Stimulated activated CD4-positive, alpha-beta T cell treated with anti-CD3 and anti-CD28 coated beads, Interleukin-12 subunit alpha, Interleukin-12 subunit beta, amount 100 ng/mL, for 24 hours (primary cell): ENCODE measurements around the gene PXDN.
"Not testable (repeated sequence)": the region's sequence is repeated elsewhere in the genome, so short reads cannot be mapped to it uniquely, and the experiment has no call there.

Experiments used
- DNase-seq, 2 experiments: peaks; one replicate each; pipeline ENCODE4 v3.0.0-alpha.2; 2020; ENCODE audit warnings: low read depth in 2 of 2

PXDN gene

DNA sequence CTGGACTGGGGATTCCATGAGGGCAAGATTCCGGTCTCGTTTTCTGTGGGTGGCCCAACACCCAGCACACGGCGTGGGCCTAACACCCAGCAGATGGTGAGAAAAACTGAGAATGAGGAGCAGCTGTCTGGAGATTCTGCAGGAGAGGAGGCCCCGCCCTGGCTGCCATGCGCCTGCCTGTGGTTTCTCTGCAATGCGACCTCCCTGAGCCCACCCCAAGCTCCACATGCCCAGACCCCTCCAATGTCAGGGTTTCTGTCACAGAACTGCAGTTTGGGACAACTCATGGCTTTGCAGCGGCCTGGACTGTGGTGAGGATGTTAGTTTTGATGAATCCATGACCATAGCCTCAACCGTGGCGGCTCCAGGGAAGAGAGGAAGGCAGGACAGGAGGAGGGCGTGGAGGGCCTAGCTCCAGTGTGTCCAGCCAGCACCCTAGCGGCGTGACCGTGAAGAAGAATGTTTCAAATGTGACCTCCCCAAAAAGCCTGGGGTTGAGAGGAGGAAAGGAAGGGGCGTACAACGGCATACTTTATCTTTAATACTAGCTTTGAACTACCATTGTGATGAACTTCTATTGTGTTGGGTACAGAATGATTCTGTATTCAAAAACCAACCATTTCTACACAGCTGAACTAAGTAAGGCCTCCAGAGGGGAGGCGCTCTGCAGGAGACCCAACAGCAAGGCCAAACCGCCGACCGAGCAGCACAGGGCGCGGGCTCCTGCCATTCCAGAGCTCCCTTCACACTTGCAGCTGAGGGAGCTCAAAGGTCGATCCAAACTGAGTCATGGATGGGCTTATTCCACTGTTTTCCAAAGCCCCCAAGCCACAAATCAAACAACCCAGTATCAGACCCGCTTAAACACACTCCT lies 3.4 kb downstream of the PXDN start:
- DNase-seq: no peak

DNA sequence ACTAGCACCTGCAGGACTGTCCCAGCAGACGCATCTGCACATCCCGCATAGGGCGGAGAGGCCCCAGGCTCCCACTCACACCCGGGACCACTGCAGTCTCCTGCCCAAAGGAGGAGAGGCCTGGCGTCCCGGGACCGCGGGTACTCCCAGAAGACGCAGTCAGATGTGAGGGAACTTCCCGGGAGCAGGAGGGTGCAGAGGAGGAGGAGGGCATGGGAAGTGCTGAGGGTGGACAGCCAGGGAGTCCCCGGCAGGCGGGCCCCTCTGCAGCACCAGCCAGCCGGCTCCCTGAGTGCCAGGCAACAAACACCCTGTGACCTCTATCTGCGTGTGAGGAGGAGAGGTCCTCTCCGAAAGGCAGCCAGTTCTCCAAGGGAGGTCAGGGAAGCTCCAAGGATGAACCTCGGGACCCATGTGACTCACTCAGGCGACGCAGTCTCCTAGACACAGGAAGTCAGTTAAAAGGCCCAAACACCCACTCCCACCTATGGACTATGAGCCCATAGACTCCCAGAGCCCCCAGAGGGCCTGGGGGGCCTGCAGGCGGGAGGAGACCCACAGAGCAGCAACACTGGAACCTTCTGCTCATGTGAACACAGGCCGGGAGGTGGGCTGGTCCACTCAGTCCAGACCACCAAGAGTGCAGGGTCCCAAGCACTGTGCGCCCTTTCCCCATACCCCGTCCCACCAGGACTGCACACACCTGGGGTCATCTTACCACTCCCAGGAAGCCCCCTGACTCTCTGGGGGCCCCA lies 4.2 kb downstream of the PXDN start:
- DNase-seq: no peak

DNA sequence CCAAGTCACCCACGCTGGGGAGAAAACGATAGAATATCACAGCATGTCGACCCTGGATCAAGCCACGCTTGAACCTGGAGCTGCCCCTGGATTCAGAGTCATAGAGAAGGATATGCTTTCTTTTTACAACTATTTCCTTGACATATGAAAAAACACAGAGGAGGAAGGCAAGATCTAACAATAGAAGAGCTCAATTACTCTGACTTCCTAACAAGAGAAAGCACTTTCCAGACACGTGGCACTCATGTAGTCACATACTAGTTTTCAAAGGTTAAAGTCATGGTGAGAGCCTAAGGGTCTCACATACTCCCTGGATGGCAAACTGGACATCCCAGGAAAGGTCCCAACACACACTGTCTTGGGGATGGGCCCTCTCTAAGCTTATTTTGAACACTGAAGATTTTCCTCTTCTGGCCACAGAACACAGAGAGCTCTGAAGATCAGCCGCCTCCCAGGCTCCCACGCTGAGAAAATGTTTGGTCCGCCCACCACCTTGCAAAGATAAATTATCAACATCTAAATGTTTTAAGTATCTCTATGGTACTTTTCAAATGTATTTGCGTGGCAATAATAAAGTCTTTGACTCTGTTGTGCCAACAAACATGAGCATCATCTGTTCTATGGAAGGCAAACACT lies 4.9 kb downstream of the PXDN start:
- DNase-seq: no peak

DNA sequence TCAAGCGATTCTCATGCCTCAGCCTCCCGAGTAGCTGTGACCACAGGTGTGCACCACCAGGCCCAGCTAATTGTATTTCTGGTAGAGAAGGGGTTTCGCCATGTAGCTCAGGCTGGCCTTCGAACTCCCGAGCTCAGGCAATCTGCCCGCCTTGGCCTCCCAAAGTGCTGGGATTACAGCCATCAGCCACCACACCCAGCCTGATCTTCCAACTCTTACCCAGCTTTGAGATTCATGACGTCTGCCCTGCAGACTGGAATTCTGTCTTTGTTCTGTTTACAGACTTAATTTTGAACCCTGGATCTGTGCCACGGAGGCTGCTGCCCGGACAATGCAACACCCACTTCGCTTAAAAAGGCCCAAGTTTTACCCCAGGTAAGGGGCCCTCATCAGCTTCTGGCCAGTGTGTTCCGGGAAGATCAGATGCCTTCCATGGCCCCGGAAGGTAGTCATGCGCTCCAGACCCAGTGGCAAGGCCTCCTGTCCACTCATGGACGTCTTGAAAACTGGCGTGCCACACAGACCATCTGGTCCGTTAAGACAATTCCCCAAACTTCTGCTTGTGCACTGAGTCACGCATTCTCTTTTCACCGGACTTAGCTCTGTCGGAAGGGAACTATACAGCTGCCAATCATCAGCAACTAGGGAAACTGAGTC lies 5.5 kb downstream of the PXDN start:
- no peak for DNase-seq

DNA sequence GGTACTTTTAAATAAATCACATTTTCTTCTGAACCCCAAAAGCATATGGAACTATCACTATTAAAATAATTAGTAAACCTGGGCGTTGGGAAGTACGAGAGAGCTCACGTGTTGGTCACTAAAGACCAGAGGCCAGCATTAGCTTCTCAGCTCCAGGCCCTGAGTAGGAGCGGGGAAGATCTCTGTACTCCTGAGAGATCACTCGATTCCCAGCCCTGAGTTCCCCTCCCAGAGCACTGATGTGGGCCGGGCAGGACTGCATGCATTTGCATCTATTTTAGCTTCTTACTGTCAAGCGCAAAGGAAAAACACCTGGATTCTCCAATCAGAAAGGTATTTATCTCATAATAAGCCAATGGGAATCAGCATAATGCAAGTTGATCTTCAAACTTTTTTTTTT lies 6.2 kb downstream of the PXDN start:
- no peak for DNase-seq

DNA sequence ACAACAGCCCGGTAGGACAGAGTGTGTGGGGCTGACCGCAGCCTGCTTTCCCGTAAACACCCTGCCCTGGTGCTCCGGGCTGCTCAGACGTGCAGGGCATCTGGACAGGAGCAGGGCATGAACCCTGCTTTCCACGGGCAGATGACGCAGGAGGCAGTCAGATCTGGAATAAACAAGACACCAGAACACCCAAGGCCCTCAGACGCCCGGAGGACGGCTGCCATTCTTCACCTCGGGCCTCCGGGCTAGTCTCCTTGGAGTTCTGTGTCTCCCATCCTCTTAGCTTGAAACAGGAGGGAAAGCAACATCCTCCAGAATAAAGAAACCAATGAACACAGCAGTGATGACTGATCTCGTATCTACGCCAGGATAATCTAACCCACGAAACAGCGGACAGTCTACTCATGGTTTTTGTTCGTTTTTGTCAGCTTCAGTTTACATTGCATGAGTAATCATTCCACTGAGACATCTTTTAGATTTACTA lies 7.3 kb downstream of the PXDN start:
- DNase-seq: no peak

DNA sequence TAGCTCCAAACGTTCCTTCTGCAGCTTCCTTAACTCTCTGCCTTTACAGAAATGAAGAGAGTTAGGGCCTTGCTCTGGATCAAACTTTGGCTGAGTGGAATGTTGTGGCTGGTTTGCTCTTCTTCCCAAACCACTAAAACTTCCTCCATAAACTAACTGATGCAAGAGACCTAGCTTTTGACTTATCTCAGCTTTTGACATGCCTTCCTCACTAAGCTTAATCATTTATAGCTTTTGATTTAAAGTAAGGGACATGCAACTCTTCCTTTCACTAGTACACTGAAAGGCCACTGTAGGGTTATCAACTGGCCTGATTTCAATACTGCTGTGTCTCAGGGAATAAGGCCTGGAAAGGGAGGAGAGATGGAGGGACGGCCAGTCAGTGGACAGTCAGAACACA lies 8.3 kb downstream of the PXDN start:
- DNase-seq: no peak

DNA sequence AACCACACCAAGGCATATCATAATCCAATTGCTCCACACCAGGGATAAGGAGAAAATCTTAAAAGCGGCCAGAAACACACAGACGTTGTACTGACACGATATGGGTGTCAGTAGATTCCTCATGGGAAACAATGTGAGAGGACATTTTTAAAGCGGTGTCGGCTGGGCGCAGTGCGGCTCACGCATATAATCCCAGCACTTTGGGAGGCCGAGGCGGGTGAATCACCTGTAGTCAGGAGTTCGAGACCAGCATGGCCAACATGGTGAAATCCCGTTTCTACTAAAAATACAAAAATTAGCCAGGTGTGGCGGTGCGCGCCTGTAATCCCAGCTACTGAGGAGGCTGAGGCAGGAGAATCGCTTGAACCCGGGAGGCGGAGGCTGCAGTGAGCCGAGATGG lies 11.0 kb downstream of the PXDN start:
- not testable (repeated sequence) for DNase-seq

DNA sequence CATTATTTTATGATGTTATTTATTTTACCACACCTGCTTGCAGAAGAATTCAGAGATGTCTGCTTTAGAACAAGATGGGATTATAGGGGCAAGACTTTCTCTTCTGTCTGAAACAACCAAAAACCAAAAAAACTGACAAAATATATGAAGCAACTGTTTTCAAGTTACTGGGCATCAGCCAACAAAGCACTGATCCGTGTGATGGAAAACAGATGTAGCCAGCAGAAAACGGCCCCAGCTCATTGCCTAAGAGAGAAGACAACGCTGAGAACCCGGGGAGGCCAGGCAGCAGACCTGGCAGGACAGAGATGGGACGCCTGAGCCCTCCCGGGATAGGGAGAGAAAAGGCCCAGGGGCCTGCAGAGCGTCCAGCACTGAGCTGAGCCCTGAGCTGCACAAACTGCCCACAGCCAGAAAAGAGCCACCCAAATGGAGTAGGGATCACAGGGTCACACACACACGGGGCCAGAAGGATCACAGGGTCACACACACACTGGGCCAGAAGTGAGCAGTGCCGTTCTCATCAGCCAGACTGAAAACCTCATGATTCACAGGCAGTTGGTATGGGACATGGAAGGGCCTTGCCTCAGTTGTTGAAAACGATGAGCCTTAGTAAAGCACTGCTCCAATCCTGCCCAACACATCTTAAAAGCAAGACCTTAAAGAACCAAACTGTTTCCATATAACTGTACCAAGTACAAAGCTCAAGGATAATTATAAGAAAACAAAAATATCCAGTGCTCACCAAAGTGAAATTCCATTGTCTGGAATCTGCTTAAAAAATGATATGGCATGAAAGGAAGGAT lies 12.1 kb downstream of the PXDN start:
- no peak for DNase-seq

DNA sequence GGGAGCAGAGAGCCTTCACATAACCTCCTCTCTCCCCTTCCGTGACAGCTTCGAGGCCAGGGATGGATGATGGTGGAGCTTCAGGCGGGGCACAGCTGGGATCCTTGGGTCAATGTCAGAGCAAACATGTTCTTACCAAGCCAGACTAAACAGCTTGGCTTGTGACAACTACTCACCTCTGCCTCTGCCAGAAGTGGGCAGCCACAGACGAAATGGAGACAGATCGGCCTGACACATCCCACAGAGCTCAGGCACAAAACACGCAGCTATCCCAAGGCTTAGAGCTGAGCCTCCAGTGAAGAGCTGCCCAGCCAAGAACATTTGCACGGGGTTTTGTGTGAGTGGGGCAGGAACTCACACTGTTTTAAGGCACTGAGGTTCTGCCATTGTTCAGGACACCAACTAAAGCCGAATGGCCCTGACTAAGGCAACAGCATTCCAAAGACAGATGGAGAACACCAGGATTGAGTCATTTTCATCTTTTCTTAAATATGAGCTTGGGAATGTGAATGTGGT lies 12.8 kb downstream of the PXDN start:
- DNase-seq: no peak

DNA sequence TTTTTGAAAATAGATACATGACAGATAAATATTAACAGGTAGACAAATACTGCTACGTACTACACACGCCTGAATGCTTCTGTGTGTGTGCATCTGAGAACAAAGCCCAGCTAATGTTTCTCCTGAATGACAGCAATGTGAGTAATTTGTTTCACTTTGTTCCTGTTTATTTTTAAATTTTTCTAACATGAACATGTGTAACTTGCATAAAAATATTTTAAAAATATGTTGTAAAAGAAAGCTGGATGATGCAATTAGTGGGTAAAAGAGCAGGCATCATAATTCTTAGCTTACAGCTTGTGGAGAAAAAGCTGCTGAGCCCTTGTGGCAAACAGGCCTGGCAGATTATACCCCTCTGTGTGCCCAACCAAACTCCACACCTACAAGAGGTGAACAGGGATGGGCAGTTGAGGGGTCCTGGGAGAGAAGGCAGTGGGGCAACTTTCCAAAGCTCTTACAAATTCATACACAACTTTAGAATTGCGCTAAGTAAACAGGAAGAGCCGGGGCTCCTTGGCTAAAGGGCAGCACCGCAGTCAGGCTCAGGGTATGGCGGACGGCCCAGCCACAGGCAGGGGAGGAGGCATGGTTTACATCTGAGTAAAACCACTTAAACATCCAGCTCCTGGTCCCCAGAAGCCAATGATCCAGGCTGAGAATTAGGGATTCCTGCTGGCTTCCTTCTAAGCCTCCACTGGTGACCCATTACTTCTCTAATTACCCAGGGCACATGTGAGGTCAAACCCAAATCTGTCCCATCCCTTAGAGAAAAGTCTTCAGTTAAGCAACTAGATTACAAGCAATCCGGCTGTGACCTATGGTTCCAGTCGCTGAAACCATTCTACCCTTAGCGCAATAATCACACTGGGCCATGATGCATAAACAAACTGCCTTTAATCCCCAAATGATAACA lies 14.0 kb downstream of the PXDN start:
- no peak for DNase-seq

DNA sequence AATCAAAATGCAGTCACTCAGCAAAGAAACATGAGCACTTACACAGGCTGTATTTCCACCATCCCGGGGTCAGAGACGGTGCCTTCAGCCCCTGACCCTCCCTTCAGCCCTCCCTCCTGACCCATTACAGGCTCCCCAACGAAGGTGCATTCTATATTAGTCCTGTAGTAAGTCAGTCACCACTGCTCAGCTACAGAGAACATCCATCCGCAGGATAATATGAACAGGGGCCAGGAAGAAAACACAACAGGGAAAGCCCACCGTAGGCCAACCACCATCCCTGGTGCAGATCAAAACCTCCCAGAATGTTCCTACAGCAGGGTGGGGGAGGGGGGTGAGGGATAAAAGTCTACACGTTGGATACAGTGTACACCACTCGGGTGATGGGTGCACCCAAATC lies 15.1 kb downstream of the PXDN start:
- no peak for DNase-seq

DNA sequence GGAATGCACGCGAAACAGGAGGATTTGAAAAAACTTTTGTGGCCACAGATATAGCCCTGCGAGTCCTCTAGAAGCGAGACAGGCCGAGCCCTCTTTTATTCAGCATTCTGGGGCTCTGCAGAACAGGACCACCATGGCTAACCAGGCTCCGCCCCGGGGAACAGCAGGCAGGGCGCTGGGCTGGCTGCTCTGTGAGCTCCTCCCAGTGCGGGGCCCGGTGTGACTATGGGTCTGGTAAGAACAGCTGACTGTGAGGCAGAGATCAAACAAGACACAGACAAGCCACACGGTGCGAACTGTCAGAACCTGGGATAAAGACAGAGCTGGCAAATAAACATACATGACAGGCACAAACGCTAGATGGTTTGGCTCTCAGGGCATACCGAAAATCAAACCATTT lies 15.5 kb downstream of the PXDN start:
- DNase-seq: no peak

DNA sequence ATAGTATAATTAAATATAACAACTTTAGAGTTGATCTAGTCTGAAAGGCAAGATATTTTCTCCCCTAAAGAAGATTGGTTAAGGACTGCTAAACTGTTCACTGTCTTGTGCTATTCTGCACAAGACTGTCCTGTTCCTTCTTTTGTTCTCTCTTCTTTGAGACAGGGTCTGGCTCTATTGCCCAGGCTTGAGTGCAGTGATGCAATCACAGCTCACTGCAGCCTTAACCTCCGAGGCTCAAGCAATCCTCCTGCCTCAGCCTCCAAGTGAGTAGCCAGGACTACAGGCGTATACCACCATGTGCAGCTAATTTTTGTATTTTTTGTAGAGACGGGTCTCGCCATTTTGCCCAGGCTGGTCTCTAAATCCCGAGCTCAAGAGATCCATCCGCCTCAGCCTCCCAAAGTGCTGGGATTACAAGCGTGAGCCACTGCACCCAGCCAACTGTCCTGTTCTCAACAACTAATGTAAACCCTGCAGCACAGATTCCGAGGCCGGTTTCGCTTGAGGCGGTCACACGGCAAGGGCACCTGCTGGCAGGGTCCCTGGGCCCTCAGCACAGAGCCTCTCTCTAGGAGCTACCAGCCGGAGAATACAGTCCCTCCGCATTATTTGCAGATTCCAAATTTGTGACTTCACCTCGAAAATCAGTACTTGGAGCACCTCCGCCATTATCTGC lies 16.4 kb downstream of the PXDN start:
- no peak for DNase-seq

DNA sequence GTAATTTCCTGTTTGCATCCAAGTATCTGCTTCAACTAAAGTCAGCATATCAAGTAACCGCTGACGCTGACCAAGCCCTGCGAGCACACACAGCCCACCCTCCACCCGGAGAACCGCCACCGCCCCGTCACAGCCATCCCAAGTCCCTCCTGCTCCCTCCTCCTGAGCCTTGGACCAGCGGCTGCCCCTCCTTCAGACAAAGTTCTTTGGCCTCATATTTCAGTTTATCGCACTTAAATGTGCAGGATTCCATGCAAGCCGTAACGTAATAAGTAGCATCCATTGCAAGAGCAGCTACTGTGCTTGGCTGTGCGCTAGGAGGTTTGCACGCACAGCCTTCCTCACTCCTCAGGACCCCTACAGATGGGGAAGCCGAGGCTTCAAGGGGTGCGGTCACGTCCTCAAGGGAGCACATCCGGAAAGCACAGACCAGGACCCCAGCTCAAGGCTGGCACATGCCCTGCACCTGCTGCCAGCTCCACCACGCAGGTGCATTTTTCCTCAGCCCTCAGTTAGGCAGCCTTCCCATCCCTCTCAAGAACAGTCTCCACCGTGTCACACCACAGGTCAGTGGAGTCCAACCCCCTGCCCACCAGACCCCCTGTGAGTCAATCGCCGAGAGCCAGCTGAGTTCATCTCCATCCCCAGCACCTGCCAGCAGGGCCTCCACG lies 17.1 kb downstream of the PXDN start:
- DNase-seq: no peak

DNA sequence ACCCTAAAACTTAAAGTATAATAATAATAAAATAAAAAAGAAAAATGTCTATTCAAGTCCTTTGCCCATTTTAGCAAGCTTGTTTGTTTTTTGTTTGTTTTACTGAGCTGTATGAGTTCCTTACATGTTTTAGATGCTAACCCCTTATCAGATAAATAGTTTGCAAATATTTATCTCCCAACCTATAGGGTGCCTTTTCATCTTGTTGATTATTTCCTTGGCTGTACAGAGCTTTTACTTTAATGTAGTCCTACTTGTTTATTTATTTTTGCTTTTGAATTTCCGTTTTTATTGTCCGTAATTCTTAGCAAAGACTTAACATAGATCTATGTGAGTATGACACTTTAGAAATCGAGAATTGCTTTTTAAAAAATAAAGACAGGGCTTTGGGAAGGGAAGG lies 17.8 kb downstream of the PXDN start:
- DNase-seq: no peak

DNA sequence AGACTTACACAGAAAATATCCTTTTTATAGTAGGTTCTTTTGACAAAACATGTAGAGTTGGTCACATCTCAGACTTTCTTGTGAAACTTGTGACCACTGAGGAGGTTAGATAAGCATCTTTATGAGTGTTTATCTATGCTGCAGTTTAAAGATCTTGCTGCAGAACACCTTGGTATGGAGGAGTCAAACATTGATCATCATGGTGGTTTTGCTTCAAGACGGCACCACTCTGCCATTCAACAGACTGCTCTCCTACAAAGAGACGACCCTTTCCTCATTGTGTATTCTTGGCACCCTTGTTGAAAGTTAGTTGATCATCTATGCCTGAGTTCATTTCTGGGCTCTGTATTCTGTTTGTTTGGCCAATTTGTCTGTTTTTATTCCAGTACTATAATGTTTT lies 20.0 kb downstream of the PXDN start:
- DNase-seq: not testable (repeated sequence)

DNA sequence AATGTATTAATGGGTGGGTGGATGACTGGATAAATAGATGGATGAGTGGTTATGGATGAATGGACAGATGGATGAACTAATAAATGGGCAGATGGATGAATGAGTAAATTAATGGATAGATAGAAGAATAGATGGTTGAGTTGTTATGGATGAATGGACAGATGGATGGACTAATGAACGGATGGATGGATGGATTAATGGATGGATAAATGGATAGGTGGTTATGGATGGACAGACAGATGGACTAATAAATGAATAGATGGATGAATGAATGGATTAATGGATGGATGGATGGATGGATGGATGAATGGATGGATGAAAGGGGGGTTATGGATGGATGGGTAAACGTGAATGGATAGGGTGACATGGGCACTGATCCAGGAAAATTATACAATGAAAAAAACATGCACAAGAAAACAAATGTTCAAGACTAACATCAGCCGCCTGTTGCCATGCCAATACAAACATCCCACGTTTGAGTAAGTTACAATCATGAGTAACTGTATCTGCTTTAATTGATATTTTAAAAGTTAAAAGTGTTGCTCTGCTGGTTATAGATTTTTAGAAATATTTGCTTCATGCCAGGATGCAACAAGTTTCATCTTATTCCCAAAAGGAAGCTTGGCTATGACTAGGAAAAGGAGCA lies 20.8 kb downstream of the PXDN start:
- no peak for DNase-seq
